Ecto neural progenitor cell (in vitro differentiated cells): ENCODE results near the gene MTERF1.
"Not testable (repeated sequence)": the region's sequence is repeated elsewhere in the genome, so short reads cannot be mapped to it uniquely, and the experiment has no call there.

Experiments used
- DNase-seq: peaks from one replicate; pipeline ENCODE4 v3.0.0-alpha.2; 2018; ENCODE audit warnings: low spot score

Gene MTERF1

GRCh38 chr7:91883676-91884362 is 3.3 kb upstream of the MTERF1 start:
- DNase-seq, result no peak

DNA sequence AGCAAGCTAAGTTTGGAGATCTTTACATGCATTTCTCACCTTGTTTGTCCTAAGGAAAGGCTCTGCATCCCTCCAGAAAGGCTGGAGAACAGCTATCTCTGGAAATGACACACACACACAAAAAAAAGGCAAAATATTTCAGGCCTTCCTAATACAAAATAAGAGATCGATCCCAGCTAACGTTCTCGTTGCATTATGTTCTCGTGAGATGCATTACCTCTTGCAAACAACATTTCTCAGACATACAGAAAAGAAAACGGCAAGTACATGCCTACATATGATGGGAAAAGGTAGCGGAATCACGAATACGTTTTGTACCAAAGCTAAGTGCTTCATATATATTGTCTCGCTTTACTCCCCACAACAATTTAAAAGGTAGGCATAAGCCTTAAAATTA is 488 bp downstream of the MTERF1 start:
- DNase-seq, result no peak

GRCh38 chr7:91876391-91877133 is 3.9 kb downstream of the MTERF1 start:
- no peak for DNase-seq

GRCh38 chr7:91875851-91876250 is 4.7 kb downstream of the MTERF1 start:
- DNase-seq, result no peak

- DNase-seq, result no peak
Observed at GRCh38 chr7:91872928-91873327, 7.6 kb downstream of the MTERF1 start.

DNA sequence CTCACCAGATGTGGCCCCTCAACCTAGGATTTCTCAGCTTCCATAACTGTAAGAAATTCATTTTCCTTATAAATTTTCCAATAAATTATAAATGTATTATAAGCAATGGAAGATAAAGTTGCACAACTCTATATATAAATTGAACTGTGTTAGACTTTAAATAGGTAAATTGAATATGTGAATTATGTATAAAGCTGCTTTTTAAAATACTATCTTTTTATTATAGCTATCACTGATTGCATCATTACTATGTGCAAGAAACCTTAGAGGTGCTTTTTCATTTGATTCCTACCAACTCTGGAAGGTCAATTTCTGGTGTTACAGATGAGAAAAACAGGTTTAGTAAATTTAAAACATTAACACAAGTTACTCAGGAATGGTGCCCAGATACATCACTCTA is 8.4 kb downstream of the MTERF1 start:
- no peak for DNase-seq

DNA sequence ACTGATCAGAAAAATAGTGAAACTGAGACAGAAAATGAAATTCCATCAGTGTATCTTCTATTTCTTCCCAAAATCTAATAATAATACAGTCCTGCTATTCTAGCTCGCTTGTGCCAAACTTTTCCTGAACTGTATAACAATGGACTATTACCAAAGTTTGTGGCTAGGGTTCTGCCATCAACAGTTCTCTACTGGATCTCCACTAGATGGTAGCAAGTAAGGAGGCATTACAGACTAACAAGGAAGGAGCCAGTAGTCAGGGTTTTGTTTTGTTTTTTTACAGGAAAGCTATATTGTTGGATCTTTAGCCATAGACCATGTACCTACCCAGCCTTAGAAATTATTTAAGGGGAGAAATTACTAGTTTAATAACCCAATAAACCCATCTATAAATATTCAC is 10.8 kb downstream of the MTERF1 start:
- DNase-seq, result no peak

- DNase-seq, result no peak
Observed at GRCh38 chr7:91866599-91867148, 13.8 kb downstream of the MTERF1 start.

DNA sequence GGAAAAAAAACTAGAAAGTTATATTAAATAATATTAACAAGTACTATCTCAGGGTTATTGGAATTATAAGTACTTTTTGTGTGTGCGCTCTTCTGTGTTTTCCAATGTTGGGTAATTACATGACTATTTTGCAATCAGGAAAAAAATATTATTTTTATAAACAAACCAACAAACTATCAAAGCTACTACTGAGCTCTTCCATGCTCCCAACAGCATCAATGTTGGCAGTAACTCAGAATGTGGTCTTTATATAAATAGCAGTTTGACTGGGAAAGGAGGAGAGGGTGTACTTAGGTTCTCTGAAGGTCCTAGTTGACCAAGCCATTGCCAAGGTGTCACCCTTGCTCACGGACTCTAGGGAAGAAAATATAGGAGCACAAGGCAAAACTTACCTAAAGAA is 15.0 kb downstream of the MTERF1 start:
- DNase-seq, result no peak

- not testable (repeated sequence) for DNase-seq
Observed at GRCh38 chr7:91864604-91865003, 15.9 kb downstream of the MTERF1 start.

DNA sequence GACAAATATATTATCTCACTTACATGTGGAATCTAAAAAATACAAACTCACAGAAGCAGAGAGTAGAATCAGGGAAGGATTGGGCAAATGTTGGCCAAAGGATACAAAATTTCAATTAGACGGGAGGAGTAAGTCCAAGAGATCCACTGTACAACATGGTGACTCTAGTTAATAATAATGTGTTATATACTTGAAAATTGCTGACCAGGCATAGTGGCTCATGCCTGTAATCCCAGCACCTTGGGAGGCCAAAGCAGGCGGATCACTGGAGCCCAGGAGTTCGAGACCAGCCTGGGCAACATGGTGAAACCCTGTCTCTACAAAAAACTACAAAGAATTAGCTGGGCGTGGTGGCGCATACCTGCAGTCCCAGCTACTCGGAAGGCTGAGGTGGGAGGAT is 16.4 kb downstream of the MTERF1 start:
- DNase-seq, result no peak

GRCh38 chr7:91852263-91852741 is 28.2 kb downstream of the MTERF1 start:
- no peak for DNase-seq

- no peak for DNase-seq
Observed at GRCh38 chr7:91850455-91850854, 30.0 kb downstream of the MTERF1 start.

DNA sequence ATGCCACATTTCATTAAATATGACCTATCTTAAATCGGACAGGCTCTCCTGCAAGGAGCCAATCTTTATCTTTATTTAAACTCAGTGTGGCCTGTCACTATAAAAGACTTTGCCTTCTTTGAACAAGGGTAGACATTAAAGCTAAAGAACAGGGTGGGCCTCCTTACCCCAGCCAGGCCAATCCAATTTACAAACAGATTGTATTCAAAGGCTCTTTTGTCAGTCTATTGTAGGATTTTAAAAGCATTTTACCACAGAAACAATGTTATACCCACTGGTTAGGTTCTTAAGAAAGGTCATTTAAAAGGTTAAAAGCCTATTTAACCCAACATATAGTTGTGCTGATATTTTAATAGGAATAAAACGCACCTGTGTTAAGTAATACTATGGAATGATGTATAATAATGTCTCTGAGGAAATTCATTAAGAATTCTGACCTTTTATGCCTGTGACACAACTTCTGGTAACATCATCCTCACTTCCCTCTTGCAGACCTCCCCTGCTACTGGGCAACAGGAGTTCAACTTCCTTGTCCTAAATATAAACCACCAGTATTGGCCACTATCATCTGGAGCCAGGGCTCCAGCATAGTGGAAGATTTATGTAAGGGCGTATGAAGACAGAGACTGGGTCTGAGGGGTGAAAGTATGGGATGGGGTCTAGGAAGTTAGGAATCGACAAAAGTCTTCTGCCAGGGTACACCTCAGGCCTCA is 32.5 kb downstream of the MTERF1 start:
- no peak for DNase-seq

- DNase-seq, result no peak
Observed at GRCh38 chr7:91847231-91847630, 33.3 kb downstream of the MTERF1 start.

GRCh38 chr7:91846436-91846835 is 34.1 kb downstream of the MTERF1 start:
- DNase-seq, result no peak

DNA sequence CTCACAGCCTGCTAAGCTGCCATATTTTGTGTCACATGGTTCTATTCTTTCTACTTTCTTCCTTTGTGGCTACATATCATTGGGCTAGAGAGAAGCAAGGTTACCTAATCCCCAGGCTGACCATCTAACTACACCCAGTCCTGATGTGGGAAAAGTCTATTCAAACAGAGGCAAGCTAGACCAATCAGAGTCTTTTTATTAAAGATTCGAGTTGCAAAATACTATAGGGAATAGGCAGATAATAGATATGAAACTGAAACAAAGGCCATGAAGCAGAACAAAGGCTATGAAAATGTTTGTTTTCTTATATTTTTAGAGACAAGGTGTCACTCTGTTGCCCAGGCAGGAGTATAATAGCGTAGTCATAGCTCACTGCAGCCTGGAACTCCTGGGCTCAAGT is 36.7 kb downstream of the MTERF1 start:
- no peak for DNase-seq

DNA sequence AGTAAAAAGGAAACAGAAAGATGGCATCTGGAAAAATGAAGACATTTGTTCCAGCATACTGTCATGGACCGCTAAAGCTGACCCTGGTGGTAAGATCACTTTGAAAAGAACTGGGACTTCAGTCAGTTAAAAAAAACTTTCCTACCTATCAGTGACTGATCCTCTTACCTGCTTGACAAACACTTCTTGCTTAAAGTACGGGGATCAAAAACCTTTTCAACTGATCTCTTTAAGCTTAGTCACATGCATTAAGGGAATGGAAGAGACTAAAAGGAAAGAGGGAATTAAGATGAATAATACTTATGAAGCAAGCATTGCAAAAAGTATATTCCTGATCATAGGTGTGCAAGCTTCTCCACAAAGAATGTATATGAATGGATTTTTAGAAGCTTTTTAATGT is 42.1 kb downstream of the MTERF1 start:
- no peak for DNase-seq

- DNase-seq, result no peak
Observed at GRCh38 chr7:91837397-91838070, 43.0 kb downstream of the MTERF1 start.

DNA sequence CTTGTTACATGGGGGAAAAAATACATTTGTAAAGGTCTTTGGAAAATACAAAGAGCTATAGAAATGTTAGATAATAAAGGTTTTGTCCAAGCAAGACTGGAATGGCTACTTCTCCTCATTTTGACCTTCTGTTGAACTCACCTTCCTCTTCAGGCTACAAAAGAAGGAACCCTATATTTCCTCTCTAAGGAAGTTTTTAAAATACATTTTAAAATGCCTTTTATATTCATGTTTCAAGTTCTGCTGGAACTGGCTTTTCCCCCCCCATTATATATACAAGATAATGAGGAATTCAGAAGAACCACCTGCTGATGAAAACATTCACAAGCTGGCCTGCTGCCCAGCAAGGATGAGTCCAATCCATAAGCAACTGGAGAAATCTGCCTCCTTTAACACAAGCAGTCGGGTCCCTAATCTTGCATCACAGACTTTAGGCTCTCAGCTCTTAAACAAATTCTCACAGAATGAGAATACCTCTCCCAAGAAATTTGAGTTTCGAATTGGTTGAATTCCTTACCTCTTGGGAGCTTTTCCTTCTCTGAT is 44.6 kb downstream of the MTERF1 start:
- no peak for DNase-seq

- no peak for DNase-seq
Observed at GRCh38 chr7:91835091-91835825, 45.2 kb downstream of the MTERF1 start.
